ENCODE results near the gene FAM167B.

FAM167B gene

GRCh38 chr1:32231843-32232432 is 15.1 kb upstream of the FAM167B start:
- FAIRE-seq, result no peak
- TF ChIP-seq POLR2AphosphoS5 (IDR thresholded peaks at IDR 0.05; ENCODE audit: low read depth, low read length) (peak; percentile 61; the same call in 1 of the 2 replicates), POLR2A (IDR thresholded peaks at IDR 0.05; ENCODE audit: low read depth, low read length) (peak; percentile 46), TAF1 (IDR thresholded peaks at IDR 0.05; ENCODE audit: borderline replicate concordance, low read depth, low read length) (no peak)

GRCh38 chr1:32232558-32233304 is 14.3 kb upstream of the FAM167B start:
- no peak for FAIRE-seq
- DNase-seq (ENCODE audit: insufficient read length), result no peak

More at GRCh38 chr1:32231843-32232432, 15.1 kb upstream of the FAM167B start:
- no peak for DNase-seq (ENCODE audit: insufficient read length)

GRCh38 chr1:32234792-32235191 is 12.2 kb upstream of the FAM167B start:
- FAIRE-seq (no peak), DNase-seq (ENCODE audit: insufficient read length) (no peak)
- no peak for TF ChIP-seq POLR2A (IDR thresholded peaks at IDR 0.05; ENCODE audit: low read depth, low read length)
- no peak for TF ChIP-seq TAF1 (IDR thresholded peaks at IDR 0.05; ENCODE audit: borderline replicate concordance, low read depth, low read length)
- TF ChIP-seq POLR2AphosphoS5 (IDR thresholded peaks at IDR 0.05; ENCODE audit: low read depth, low read length), result no peak

More at GRCh38 chr1:32232558-32233304, 14.3 kb upstream of the FAM167B start:
- no peak for TF ChIP-seq POLR2A (IDR thresholded peaks at IDR 0.05; ENCODE audit: low read depth, low read length)
- no peak for TF ChIP-seq TAF1 (IDR thresholded peaks at IDR 0.05; ENCODE audit: borderline replicate concordance, low read depth, low read length)
- TF ChIP-seq POLR2AphosphoS5 (IDR thresholded peaks at IDR 0.05; ENCODE audit: low read depth, low read length), result no peak

GRCh38 chr1:32239337-32239736 is 7.7 kb upstream of the FAM167B start:
- no peak for DNase-seq (ENCODE audit: insufficient read length)
- no peak for FAIRE-seq
- no peak for TF ChIP-seq TAF1 (IDR thresholded peaks at IDR 0.05; ENCODE audit: borderline replicate concordance, low read depth, low read length)
- TF ChIP-seq POLR2AphosphoS5 (IDR thresholded peaks at IDR 0.05; ENCODE audit: low read depth, low read length), result no peak
- TF ChIP-seq POLR2A (IDR thresholded peaks at IDR 0.05; ENCODE audit: low read depth, low read length), result no peak

- no peak for DNase-seq (ENCODE audit: insufficient read length)
- no peak for FAIRE-seq
- TF ChIP-seq POLR2A (IDR thresholded peaks at IDR 0.05; ENCODE audit: low read depth, low read length) (no peak), TAF1 (IDR thresholded peaks at IDR 0.05; ENCODE audit: borderline replicate concordance, low read depth, low read length) (no peak)
These were observed 7.3 kb upstream of the FAM167B start for GRCh38 chr1:32239790-32240139.

- DNase-seq (ENCODE audit: insufficient read length) (no peak), FAIRE-seq (peak; percentile 48)
- TF ChIP-seq TAF1 (IDR thresholded peaks at IDR 0.05; ENCODE audit: borderline replicate concordance, low read depth, low read length) (no peak), POLR2A (IDR thresholded peaks at IDR 0.05; ENCODE audit: low read depth, low read length) (no peak)
These were observed 6.7 kb upstream of the FAM167B start for GRCh38 chr1:32240140-32240951.

- FAIRE-seq (peak; percentile 62), DNase-seq (ENCODE audit: insufficient read length) (peak; percentile 60)
- TF ChIP-seq POLR2AphosphoS5 (IDR thresholded peaks at IDR 0.05; ENCODE audit: low read depth, low read length) (no peak), POLR2A (IDR thresholded peaks at IDR 0.05; ENCODE audit: low read depth, low read length) (no peak), TAF1 (IDR thresholded peaks at IDR 0.05; ENCODE audit: borderline replicate concordance, low read depth, low read length) (no peak)
These were observed 5.8 kb upstream of the FAM167B start for GRCh38 chr1:32241001-32241763.

GRCh38 chr1:32242341-32242851 is 4.6 kb upstream of the FAM167B start:
- FAIRE-seq (peak; percentile 53), DNase-seq (ENCODE audit: insufficient read length) (no peak)
- no peak for TF ChIP-seq TAF1 (IDR thresholded peaks at IDR 0.05; ENCODE audit: borderline replicate concordance, low read depth, low read length)
- no peak for TF ChIP-seq POLR2A (IDR thresholded peaks at IDR 0.05; ENCODE audit: low read depth, low read length)
- no peak for TF ChIP-seq POLR2AphosphoS5 (IDR thresholded peaks at IDR 0.05; ENCODE audit: low read depth, low read length)

- FAIRE-seq, result no peak
- DNase-seq (ENCODE audit: insufficient read length), result no peak
- no peak for TF ChIP-seq TAF1 (IDR thresholded peaks at IDR 0.05; ENCODE audit: borderline replicate concordance, low read depth, low read length)
These were observed 430 bp downstream of the FAM167B start for GRCh38 chr1:32247452-32247851.

GRCh38 chr1:32247983-32248889 is 1.2 kb downstream of the FAM167B start:
- TF ChIP-seq POLR2AphosphoS5 (IDR thresholded peaks at IDR 0.05; ENCODE audit: low read depth, low read length), result no peak
- TF ChIP-seq TAF1 (IDR thresholded peaks at IDR 0.05; ENCODE audit: borderline replicate concordance, low read depth, low read length), result no peak
- TF ChIP-seq POLR2A (IDR thresholded peaks at IDR 0.05; ENCODE audit: low read depth, low read length), result no peak
- DNase-seq (ENCODE audit: insufficient read length) (peak; percentile 80), FAIRE-seq (peak; percentile 89)

Measured in GM12892 (cell line).